OCI-M1 (cell line): ENCODE data around the gene ECHS1.
"Not testable (repeated sequence)": the region's sequence is repeated elsewhere in the genome, so short reads cannot be mapped to it uniquely, and the experiment has no call there.

Experiments used
- DNase-seq: peaks from one replicate; lab custom pipeline; 2025; lab: John Stamatoyannopoulos, UW

Gene ECHS1

DNA sequence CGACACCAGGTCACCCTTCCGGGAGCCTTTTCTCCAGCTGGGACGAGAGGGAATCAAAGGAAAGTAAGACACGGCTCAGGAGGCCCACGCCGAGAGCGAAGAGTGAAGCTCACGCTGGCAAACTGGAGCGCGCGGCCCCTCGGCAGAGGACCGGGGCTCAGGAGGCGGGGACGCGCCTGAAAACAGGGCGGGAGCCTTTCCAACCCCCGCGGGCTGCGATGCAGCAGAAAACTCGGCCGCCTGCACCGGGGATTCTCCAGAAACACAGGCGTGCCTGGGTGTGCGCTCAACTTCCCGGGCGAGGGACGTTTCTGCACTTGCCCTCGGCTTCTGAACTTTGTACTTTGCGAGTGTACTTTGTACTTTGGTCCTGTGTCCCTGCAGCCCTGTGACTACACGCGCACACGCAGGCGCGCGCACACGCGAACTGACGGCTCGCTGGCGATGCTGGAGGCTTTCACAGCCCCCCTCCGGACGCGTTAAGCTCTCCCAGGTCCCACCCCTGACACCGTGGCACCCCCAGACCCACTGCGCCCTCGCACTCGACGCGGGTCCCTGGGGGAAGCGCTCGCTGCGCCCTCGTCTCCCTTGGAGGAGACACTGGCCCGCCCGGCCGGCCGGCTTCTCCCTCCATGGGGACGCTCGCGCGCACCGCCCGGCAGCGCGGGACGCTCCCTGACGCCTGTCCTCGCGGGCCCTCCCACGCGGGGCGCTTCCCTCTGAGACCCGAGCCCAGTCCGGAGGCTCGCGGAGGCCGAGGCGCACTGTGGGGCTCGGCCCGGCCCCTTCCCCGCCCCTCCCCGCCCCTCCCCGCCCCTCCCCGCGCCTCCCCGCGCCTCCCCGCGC, 5.3 kb upstream of the ECHS1 start:
- DNase-seq = peak; percentile 68

DNA sequence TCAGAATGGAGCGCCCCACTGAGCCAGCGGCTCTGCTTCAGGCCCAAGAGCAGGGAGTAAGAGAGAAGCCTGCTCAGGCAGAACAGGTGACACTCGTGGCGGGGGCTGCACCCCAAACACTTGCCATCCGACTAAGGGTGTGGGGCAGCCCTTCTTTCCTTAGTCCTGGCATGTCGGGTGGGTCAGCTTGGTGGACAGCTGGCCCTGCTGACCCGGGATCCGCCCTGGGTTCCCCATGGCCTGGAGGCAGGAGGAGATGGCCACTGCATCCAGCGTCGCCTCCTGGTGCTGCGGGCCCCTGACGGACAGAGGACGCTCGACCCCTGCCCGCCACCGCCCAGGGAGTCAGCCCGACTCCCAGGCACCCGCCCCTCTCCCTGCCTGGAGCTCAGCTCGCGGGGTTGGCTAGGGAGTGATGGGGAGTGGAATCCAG, 4.7 kb upstream of the ECHS1 start:
- no peak for DNase-seq

DNA sequence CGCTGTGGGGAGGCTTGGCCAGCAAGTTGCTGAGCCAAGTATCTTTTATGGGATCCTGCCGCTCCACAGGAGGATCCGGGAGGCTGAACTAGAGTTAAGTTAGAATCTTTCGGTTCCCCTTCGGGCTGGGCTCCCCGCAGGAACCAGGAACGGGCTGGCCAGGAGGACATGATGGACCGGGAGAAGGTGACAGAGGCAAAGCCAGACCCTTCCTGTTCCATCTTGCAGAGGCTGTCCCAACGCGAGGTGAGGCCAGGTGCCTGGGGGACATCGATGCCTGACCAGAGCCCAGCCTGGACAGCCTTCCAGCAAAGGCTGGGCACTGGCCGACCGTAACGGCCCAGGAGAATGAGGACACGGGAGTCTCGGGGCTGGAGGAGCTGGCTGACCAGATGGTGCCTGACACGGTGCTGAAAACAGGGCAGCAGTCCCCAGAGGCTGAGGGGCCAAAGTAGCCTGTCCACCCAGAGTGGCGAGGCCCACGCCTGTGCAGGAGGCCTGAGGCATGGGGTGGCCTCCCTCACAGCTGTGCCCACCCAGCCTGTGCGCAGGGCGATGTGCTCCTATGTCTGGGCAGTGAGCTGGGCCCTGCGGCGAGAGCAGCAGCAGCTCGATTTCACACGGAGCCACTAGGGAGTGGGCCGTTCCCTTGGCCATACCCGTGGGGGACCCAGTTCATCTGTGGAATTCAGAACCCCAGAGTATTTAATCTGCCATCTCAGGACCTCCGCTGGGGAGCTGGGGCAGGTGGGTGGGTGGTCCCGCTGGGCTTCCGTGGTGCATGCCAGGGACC, 4.1 kb upstream of the ECHS1 start:
- DNase-seq = no peak

DNA sequence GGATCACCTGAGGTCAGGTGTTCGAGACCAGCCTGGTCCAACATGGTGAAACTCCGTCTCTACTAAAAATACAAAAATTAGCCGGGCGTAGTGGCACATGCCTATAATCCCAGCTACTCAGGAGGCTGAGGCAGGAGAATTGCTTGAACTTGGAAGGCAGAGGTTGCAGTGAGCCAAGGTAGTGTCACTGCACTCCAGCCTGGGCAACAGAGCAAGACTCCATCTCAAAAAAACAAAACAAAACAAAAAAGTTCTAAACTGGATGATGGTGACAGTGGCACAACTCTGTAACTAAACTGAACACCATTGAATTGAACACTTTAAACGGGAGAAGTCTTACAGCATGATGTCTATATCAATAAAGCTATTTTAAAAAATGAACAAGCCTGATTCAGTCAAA, 3.0 kb upstream of the ECHS1 start:
- not testable (repeated sequence) for DNase-seq

DNA sequence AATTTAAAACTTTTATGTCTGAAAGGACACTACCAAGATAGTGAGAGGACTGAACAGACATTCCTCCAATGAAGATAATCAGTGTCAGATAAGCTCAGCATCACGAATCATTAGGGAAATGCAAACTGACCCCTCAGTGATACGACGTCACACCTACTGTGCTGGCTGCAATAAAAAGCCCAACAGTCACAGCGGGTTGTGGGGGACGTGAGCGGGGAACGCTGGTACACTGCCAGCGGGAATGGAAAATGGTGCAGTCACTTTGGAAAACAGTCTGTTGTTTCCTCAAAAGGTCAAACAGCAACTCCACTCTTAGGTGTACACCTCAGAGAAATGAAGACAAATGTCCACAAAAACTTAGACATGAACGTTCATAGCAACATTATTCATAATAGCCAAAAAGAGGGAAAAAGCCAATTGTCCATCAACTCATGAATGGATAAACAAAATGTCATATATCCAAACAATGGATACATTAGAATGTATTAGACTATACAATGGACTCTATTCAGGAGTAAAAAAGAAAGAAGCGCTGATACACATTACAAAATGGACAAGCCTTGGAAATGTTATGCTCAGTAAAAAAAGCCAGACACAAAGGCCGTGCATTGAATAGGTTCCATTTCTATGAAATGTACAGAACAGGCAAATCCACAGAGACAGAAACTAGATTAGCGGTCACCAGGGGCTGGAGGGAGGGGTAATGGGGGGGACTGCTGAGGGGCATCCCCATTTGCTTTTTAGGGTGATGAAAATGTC, 2.4 kb upstream of the ECHS1 start:
- no peak for DNase-seq

DNA sequence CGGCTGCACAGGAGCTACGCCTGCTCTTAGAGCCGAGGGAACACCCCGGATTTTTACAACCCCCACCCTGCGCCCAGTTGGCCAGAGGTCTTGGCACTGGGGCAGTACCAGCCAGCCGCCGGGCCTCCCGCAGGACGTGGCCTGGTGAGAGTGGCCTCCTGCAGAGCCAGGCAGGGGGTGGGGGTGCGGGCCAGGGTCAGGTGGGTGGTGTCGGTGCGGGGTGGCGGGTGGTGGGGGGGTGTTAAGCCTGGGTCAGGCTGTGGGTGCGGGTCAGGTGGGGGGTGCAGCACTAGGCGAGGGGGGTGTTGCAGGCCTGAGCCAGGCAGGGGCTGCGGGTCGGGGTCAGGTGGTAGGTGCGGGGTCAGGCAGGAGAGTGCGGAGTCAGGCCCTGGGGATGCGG, 647 bp downstream of the ECHS1 start:
- no peak for DNase-seq

DNA sequence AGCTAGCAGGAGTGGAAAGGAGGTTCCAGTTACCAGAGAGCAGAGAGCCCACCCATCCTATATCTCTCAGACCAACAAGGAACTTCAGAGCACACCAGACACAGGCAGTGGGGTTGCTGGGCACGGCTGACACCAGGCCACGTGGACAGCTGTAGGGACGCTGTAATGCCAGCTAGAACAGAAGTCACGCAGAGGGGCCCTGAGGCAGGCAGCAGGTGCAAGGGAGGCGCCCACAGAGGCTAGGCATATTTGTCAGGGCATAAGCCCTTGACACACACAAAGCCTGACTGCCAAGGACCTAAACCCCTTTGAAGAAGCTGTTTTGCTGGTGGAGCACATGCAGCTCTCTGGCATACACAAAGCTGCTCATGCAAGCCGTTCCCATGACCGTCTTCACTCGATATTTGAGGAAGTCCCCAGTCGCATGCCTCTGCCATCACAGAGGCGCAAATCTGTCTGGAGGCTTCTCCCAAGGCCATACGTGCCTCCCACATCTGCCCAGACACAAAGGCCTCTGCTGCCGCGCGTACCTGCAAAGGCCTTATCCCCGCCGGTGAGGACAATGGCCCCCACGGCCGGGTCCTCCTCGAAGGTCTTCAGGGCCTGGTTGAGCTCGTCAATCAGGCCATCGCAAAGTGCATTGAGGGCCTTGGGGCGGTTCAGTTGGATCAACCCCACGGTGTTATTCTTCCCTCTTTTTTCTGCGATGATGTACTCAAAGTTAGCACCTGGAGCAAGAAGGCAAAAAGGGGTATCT, 2.9 kb downstream of the ECHS1 start:
- no peak for DNase-seq

DNA sequence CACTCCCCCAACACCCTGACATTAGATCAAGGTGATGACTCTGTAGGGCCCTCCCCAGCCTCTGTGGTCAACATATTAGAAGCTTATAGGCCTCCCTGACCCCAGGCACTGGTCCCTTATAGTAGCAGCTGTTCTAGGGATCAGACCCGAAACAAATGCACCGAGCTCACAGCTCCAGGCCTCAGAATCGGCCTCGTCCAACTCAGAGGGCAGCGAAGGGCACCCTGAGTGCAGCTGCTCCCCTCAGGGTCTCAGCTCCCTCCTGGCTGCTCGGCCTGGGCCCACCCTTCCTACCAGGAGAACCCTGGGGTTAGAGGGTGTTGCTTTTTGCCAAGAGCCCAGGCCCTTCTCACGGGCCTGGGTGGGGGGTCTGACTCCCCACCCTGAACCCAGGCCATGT, 5.0 kb downstream of the ECHS1 start:
- no peak for DNase-seq

DNA sequence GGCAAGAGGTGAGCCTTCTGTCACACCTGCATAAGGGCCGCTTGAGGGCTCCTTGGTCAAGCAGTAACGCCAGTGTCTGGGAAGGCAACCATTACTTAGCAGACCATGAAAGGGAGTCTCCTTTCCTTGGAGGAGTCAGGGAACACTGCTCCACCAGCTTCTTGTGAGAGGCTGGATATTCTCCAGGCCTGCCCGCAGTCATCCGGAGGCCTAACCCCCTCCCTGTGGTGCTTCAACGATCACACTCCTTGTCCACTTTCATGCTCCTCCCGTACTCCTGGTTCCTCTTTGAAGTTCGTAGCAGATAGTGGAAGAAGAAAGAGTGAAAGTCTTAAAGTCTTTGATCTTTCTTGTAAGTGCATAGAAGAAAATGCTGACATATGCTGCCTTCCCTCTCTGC, 5.7 kb downstream of the ECHS1 start:
- not testable (repeated sequence) for DNase-seq

DNA sequence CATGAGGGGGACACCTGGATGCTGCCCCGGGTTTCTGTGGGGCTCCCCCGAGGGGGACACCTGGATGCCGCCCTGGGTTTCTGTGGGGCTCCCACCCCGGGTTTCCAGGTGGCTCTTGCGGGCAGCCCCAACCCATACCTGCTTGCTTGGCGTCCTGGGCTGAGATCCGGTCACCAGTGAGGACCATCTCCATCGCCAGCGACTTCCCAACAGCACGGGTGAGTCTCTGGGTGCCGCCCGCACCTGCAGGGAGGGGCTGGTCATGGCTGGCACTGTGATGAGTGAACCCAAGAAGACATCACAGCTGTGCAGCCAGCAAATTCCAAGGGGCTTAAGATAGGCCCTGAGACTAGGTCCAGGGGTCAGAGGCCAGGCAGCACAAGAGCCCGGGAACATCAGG, 6.4 kb downstream of the ECHS1 start:
- DNase-seq = no peak

DNA sequence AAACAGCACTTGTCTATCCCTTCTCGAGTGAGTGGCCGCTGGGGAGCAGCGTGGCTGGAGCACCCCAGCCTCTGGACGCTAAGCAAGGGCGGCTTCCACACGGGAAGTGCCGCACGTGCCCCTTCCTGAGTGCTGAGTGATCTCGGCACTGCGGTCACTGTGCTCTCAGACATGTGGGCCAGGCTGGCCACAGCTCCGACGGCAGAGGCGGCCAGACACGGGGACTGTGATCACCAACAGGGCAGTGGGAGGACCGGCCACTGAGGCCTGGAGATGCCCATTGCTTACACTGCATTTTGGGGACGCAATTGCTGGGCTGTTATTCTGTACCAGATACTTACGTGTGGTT, 7.0 kb downstream of the ECHS1 start:
- DNase-seq = no peak

DNA sequence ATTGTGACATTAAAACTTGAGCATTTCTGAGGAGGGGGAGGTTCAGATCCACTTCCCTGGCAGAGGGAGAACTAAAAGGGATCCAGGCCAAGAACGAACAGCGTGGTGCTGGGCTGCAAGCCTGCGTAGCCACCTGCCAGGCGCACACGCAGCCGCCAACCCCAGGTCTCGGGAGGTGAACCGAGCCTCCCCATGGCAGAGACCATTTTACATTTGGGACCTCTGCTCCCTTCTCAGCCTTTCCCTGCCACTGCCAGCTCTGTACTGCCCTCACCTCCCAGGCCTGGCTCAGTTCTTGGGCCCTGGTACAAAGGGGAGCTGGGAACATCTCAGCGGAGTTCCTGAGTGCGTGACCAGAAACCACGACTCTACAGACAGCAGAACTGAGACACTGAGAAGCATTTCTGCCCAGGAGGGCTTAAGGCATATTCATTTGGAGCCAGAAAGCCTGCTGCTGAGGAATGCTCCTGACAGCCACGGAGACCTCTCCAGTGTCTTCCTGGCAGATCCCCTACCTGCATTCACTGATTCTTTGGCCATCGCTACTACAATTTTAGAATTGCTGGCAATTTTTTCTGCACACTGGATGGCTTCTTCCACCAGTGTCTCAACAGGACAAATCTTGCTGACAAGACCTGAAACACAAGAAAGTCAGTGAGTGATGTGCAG, 7.6 kb downstream of the ECHS1 start:
- DNase-seq = no peak

DNA sequence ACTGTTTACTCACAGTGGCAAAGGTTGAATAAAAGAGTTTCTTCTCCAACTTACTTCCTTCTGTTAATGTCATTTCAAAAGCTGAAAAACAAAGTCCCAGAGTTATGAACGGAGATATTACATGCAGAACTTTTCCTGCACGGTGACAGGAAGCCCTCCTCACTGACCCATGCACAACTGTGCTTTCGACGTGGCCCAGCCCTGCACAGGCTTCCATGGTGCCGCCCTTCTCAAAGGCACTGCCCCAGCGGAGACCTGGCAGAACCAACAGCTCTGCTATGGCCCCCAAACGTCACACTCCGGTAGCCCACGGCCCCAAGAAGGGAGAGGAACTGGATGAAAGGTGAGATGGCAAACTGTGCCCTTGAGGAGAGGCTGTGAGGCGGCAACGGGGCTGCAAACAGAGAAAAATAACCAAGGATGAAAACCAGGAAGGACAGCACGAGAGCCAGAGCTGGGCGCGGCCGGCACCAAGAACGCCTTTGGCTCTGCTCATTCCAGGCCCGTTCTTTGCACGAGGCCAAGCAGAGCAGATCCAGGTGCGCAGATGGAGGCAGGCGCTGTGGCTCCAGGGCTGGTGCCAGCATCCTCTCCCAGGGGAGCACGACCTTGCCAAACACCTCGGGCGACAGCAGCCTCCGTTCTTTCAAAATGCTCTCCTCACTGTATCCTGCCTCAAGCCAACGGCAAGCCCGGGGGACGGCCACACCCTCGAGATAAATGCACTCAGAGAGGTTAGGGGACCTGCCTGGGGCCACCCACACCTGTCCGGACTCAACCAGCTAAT, 8.3 kb downstream of the ECHS1 start:
- DNase-seq = no peak

DNA sequence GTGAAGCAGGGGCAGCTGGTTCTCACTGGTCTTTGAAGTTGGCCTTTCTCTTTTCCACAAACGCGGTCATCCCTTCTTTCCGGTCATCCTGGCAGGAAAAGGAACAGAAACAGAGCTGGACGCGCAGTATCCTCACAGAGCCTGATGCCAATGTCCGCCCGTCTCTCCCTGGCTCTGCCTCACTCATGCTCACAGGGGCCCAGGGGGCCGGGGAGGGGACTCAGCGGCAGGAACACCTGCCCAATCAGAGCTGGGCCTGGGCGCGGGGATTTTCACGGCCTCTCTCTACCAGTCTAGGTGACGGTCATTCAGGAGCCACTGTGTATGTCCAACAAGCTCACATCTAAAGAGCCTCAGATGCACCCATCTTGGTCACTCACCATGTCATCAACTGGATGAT, 10.3 kb downstream of the ECHS1 start:
- DNase-seq = no peak

DNA sequence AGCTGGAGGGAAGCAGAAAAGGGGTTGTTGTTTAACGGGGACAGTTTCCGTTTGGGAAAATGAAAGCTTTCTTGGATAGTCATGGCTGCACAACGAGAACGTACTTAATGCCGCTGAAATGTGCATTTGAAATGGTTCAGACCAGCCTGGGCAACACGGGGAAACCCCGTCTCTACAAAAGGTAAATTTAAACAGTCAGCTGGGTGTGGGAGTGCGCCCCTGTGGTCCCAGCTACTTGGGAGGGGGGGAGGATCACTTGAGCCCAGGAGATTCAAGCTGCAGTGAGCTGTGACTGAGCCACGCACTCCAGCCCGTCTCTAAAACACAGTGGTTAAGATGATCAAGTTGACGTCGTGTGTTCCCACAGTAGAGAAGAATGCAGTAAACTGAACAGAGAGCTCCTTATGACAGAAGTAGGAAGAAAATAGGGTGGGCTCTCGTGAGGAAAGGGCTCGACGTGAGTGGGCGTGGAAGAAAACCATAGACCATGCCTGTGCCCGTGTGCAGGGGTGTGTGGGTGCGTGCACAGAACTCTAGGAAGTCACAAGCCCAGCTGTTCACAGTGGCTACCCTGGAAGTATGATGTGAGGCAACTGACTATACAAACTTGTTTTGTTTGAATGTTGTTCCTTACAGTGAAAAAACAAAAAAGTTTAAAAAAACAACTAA, 11.2 kb downstream of the ECHS1 start:
- DNase-seq = no peak

DNA sequence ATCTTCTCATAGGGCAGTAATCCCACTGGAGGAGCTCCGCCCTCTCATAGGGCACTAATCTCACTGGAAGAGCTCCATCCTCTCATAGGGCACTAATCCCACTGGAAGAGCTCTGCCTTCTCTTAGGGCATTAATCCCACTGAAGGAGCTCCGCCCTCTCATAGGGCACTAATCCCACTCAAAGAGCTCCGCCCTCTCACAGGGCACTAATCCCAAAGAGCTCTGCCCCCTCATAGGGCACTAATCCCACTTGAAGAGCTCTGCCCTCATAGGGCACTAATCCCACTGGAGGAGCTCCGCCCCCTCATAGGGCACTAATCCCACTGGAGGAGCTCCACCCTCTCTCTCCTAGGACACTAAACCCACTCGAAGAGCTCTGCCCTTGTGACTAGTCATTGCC, 11.9 kb downstream of the ECHS1 start:
- DNase-seq = no peak

DNA sequence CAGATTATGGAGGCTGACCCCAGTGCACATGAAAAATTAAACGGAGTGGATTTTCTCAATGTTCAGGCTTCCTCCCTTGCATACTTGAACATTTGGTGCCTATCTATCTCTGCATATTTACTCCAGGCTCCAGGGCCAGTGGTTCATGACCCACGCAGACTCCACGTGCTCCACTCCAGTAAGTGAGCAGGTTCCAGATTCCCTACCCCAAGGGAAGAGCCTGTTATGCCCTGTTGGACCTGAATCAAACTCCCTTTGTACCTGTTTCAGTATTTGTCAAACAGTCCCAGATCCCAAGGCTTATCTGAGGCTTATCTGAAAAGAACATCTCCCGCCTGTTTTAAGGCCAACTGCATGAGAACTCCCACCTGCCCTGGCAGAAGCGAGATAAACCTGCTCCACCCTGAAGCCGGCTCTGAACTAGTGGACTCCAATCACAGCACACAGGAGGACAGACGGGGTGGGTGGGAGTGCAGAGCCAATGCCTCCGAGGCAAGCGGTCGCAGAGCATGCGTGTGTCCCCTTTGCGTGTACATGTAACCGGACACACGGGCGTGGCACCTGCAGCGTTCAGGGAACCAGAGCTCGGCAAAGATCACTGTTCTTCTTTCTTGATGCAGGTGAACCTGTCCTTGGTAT, 13.1 kb downstream of the ECHS1 start:
- peak; percentile 68 for DNase-seq

DNA sequence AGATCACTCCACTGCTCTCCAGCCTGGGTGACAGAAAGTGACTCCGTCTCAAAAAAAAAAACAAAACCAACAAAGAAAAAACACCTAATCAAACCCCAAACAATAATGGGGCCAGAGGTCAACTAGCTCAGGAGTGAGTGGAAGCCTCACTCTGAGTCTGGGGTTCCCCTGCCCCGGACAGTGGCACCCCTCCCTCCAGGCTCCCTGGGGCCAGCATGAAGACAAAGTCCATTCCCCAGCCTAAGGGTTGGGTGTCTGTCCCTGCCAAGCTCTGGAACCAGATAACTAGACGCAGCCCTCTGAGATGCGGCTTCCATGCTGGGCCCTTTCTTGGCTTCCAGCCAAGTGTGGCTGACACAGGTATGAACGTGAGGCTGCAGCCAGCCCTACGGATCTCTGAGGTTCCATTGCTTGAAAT, 13.6 kb downstream of the ECHS1 start:
- DNase-seq = no peak

DNA sequence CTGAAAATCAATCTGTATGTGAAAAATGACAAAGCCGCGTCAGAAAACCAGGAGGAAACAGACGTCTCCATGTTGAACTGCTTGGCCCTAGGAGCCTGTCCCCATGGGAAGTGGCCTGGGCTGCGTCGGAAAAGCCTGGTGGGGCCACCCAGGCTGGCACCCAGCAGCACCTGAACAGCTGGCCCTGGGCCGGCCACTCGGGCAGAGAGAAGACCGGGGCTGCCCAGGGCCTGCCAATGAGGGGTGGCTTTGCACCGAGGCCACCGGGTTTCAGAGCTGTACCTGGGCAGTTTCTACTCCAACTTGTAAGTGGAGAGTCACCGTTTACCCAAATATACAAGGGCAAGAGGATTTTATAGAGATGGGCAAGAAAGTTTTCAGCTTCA, 14.2 kb downstream of the ECHS1 start:
- DNase-seq = no peak
